Measurements from ENCODE around the gene ABCB11.

Gene ABCB11

DNA sequence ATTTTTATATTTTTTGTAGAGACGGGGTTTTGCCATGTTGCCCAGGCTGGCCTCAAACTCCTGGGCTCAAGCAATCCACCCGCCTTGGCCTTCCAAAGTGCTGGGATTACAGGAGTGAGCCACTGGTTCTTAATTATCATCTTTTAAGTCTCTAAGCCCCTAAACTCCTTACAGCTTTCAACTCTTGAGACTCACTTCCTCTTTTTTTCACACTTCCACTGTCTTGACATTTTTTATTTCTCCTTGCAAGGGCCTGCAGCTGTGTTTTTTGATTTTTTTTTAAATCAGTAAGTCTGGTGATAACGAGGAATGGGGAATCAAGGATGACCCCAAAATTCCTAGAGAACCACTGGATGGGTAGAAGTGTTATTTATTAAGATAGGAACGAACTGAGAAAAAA lies 8.6 kb upstream of the ABCB11 start:
- H3K4me3 ChIP-seq (ENCODE audit: low read depth, low read length), result no peak overlapping the region
- TF ChIP-seq, protein P1, sequence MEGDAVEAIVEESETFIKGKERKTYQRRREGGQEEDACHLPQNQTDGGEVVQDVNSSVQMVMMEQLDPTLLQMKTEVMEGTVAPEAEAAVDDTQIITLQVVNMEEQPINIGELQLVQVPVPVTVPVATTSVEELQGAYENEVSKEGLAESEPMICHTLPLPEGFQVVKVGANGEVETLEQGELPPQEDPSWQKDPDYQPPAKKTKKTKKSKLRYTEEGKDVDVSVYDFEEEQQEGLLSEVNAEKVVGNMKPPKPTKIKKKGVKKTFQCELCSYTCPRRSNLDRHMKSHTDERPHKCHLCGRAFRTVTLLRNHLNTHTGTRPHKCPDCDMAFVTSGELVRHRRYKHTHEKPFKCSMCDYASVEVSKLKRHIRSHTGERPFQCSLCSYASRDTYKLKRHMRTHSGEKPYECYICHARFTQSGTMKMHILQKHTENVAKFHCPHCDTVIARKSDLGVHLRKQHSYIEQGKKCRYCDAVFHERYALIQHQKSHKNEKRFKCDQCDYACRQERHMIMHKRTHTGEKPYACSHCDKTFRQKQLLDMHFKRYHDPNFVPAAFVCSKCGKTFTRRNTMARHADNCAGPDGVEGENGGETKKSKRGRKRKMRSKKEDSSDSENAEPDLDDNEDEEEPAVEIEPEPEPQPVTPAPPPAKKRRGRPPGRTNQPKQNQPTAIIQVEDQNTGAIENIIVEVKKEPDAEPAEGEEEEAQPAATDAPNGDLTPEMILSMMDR (IDR thresholded peaks at IDR 0.05; ENCODE audit: borderline replicate concordance, insufficient read depth, low read depth, low read length), result no peak

DNA sequence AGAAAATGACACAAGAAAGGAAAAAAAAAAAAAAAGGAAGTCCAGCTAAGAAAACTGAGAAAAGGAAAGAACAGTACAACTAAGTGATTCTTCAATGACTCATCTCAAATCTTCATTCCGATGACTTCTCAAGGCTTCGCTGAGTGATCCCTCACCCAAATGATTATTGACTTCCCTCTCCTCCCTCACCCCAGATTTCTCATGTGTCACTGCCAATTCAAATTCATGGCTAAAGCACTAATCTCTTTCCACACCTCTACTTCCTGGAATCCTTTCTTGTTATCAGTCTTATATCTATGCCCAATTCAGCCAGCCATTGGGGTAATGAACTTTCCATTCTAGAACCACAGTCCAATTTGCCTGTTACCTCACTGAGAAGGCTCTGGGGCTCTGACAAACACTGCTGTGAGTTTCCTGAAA lies 7.2 kb upstream of the ABCB11 start:
- H3K4me3 ChIP-seq (ENCODE audit: low read depth, low read length), result no peak overlapping the region
- TF ChIP-seq, protein P1 (IDR thresholded peaks at IDR 0.05; ENCODE audit: borderline replicate concordance, insufficient read depth, low read depth, low read length), result no peak

DNA sequence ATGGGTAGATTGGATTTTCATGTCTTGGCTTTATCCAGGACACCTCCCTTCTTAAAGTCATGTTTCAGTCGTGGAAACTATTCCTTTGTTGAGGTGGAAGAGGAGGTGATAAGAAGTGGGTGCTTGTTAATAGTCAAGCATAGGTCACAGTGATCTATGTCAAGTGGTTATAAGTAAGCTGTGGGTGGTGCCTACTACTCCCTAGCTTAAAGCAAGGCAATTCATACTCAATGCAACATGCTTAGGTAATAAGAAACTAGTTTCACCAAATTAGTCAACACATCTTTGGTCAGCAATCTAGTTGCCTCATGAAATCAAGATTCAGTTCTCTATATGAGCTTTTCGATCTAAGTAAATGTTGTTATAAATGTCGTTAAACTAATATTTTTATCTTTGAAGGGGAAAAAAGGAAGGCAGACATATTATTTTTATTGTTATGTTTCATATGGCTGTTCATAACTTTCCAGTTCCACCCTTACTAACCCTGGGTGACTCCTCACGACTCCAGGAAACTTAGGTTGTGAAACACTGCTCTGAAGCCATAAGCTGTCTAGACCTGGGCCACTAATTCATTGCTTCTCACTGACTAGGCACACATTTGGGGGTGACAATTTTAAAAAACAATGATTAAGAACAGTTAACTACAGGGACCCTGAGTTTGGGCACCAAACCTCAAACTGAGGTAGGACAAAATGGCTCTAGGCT lies 5.8 kb upstream of the ABCB11 start:
- TF ChIP-seq, protein P1 (IDR thresholded peaks at IDR 0.05; ENCODE audit: borderline replicate concordance, insufficient read depth, low read depth, low read length), result no peak
- H3K4me3 ChIP-seq (ENCODE audit: low read depth, low read length), result no peak overlapping the region

DNA sequence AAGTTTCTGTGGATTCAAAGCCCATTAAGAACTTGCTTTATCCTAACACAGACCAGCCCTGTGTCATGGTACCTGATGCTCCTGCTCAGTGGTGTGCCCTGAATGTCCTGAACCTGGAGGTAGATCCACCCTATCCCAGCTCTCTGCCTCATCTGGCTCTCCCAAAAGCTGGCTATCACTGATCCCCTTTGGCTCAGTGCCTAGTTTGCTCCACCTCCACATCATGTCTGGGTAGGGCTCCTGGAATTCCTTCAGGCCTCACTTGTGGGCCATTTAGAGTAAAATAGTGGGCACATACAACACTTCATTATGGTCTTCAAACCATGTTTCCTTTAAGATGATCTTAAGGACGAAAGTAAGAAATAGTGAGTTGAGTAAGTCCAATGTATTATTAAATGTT lies 4.8 kb upstream of the ABCB11 start:
- no peak overlapping the region for H3K4me3 ChIP-seq (ENCODE audit: low read depth, low read length)
- TF ChIP-seq, protein P1 (IDR thresholded peaks at IDR 0.05; ENCODE audit: borderline replicate concordance, insufficient read depth, low read depth, low read length), result no peak

DNA sequence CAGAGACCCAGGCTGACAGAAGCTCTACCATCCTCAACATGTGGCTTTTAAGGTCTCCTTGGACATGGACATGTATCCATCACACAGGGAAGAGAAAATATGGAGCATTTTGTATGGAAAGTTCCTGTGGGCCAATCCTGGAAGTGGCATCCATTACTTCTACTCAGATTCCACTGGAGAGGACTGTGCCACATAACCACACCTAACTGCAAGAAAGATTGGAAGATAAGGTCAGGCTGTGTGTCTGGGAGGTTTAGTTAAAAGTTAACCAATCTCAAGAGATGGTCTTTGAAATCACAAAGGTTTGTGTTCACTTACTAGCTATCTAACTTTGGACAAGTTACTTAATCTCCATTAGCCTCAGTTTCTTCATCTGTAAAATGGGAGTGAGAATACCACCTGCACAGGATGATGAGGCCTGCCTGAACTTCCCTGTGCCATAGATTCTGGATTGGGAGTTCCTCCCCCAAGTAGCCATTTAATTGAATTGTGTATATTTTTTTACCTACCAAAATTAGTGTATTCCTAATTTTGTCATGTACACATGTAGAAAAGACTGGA lies 3.9 kb upstream of the ABCB11 start:
- TF ChIP-seq, protein P1 (IDR thresholded peaks at IDR 0.05; ENCODE audit: borderline replicate concordance, insufficient read depth, low read depth, low read length), result no peak
- H3K4me3 ChIP-seq (ENCODE audit: low read depth, low read length), result no peak overlapping the region

DNA sequence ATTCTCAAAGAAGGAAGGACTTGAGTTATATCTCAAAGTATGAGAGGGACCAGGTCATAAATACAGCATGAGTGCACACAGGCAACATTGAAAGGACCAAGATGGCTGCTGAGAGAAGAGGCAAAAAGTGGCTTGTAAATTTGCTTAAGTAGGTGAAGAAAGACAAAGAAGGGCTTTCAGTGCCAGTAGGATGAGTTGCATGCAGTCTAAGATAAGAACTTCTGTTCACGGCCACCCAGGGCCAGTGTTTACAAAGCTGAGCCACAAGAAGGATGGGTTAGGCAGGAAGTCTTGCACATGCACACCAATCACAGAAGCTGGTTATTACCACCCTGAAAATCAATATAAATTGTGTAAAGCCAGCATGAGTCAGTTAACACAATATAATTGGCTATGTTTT lies 3.1 kb upstream of the ABCB11 start:
- no peak overlapping the region for H3K4me3 ChIP-seq (ENCODE audit: low read depth, low read length)
- TF ChIP-seq, protein P1 (IDR thresholded peaks at IDR 0.05; ENCODE audit: borderline replicate concordance, insufficient read depth, low read depth, low read length), result no peak

DNA sequence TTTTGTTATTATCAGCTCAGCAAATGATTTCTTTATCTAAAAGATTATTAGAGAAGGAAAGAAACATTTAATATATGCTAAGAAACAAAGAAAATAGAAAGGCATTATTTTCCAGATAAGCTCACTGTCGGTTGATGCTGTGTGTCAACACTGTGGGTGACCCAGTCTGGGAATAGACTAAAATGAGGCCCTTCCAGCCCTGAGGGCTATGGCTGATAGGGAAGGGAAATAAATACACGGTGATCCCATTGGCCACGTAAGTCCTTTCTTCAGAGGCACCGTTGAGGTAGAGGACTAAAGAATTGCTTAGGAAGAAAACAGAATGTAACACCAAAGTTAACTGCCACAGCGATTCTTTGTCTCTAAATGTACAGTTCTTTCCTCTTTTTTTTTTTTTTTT lies 1.8 kb downstream of the ABCB11 start:
- TF ChIP-seq, protein P1 (IDR thresholded peaks at IDR 0.05; ENCODE audit: borderline replicate concordance, insufficient read depth, low read depth, low read length), result no peak
- H3K4me3 ChIP-seq (ENCODE audit: low read depth, low read length), result no peak overlapping the region

All from GM12875 (cell line).